Tibial artery (tissue), 4 donors: ENCODE measurements around the gene DYNC2I2.

Experiments
- DNase-seq, 2 donors: peaks; one replicate each; pipeline ENCODE4 v3.0.0-alpha.2; 2019
- H3K27ac ChIP-seq, 2 donors: fragments of 200-600 bp; sonication (generic) in 1 of 2; 1 replicate in 1 of 2; 2 replicates in 1 of 2; pipeline ENCODE4 v1.5.1; 2018 to 2019; ENCODE audit warnings: mild to moderate bottlenecking in 1 of 2
- H3K27me3 ChIP-seq, 2 donors: fragments of 200-600 bp; sonication (generic) in 1 of 2; one replicate each; pipeline versions ENCODE4 v1.5.1 to v1.6.0; 2016 to 2019
- H3K36me3 ChIP-seq, 3 donors: fragments of 200-600 bp; sonication (generic) in 2 of 3; one replicate each; pipeline ENCODE4 v1.5.1; 2016 to 2019; ENCODE audit warnings: mild to moderate bottlenecking in 2 of 3
- H3K4me1 ChIP-seq, 4 donors: fragments of 200-600 bp; sonication (generic) in 2 of 4; 1 replicate in 3 of 4; 2 replicates in 1 of 4; pipeline ENCODE4 v1.5.1; 2016 to 2019
- H3K4me3 ChIP-seq, 2 donors: fragments of 200-600 bp; sonication (generic) in 1 of 2; 1 replicate in 1 of 2; 2 replicates in 1 of 2; pipeline ENCODE4 v1.5.1; 2018 to 2019; ENCODE audit warnings: mild to moderate bottlenecking in 2 of 2
- H3K9me3 ChIP-seq, 3 donors: fragments of 200-600 bp; sonication (generic) in 1 of 3; one replicate each; pipeline ENCODE4 v1.5.1; 2016 to 2019
- intact Hi-C: fragments of 100-400 bp; cut with DNase I; formaldehyde crosslinking; loops from one replicate; pipeline ENCODE4 v1.15.0; 2023; ENCODE audit warnings: low total_unique reads
- TF ChIP-seq, protein P1 (sequence below), 2 experiments: fragments of 200-600 bp in 1 of 2; fragments of 450-650 bp in 1 of 2; IDR thresholded peaks; one replicate each; pipeline ENCODE4 v1.5.1; 2017 to 2019; ENCODE audit warnings: antibody characterized with exemption in 2 of 2, mild to moderate bottlenecking in 1 of 2, moderate library complexity in 1 of 2

The DYNC2I2 gene

DNA sequence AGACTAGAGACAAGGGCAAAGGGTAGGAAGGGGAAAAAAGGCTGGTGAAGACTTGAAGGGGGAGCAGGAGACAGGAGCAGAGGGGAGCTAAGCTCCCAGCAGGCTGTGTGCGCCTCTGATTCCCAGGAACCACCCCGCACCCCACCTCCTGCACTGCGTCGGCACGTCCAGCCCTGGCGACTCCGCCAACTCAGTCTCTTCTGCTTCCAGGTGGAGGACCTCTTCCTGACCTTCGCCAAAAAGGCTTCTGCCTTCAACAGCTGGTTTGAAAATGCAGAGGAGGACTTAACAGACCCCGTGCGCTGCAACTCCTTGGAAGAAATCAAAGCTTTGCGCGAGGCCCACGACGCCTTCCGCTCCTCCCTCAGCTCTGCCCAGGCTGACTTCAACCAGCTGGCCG is 30.5 kb downstream of the DYNC2I2 start:
- intact Hi-C loops: no loop called here
- Histone ChIP-seq H3K36me3 (peaks cover 83 to 100% (median 98%) of the 10 kb centered on the region in 3 donors), H3K4me3 (no peak overlapping the region), H3K27ac (no peak overlapping the region), H3K27me3 (no peaks in the 10 kb centered on the region), H3K9me3 (no peaks in the 10 kb centered on the region), H3K4me1 (peaks cover 0 to 15% (median 7%) of the 10 kb centered on the region in 4 donors)
- TF ChIP-seq, protein P1, sequence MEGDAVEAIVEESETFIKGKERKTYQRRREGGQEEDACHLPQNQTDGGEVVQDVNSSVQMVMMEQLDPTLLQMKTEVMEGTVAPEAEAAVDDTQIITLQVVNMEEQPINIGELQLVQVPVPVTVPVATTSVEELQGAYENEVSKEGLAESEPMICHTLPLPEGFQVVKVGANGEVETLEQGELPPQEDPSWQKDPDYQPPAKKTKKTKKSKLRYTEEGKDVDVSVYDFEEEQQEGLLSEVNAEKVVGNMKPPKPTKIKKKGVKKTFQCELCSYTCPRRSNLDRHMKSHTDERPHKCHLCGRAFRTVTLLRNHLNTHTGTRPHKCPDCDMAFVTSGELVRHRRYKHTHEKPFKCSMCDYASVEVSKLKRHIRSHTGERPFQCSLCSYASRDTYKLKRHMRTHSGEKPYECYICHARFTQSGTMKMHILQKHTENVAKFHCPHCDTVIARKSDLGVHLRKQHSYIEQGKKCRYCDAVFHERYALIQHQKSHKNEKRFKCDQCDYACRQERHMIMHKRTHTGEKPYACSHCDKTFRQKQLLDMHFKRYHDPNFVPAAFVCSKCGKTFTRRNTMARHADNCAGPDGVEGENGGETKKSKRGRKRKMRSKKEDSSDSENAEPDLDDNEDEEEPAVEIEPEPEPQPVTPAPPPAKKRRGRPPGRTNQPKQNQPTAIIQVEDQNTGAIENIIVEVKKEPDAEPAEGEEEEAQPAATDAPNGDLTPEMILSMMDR (IDR thresholded peaks at IDR 0.05): no peak
- no peak for DNase-seq

DNA sequence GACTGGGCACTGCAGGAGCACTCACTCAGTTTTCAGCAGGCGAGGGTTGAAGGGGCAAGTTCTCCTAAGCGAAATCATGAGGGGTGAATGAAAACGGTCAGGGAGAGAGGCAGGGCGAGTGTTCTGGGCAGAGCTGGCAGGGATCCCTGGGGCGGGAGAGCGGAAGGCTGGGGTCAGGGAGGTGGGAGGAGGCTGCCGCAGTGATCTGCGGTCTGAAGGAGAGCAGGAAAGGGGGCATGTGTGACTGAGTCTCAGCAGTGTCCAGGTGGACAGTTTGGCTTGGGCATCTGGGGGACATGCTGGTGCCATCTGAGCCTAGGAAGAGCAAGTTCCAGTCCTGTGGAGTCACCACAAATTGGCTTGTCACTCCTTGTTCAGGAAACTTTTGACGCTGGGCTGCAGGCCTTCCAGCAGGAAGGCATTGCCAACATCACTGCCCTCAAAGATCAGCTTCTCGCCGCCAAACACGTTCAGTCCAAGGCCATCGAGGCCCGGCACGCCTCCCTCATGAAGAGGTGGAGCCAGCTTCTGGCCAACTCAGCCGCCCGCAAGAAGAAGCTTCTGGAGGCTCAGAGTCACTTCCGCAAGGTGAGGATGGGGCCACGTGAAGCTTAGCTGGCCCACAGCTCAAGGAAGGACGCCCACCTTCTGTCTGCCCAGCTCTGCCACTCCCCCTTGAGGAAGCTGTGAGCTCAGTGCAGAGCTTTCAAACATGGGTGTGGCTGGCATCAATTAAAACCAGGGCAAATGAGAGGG is 31.1 kb downstream of the DYNC2I2 start:
- DNase-seq: no peak
- intact Hi-C loops: no loop called here
- peaks cover 0 to 15% (median 7%) of the 10 kb centered on the region in 4 donors for H3K4me1 ChIP-seq
- no peaks in the 10 kb centered on the region for H3K27me3 ChIP-seq
- no peaks in the 10 kb centered on the region for H3K9me3 ChIP-seq
- TF ChIP-seq, protein P1 (IDR thresholded peaks at IDR 0.05): no peak
- H3K4me3 ChIP-seq: no peak overlapping the region
- peaks cover 83 to 100% (median 98%) of the 10 kb centered on the region in 3 donors for H3K36me3 ChIP-seq
- no peak overlapping the region for H3K27ac ChIP-seq

DNA sequence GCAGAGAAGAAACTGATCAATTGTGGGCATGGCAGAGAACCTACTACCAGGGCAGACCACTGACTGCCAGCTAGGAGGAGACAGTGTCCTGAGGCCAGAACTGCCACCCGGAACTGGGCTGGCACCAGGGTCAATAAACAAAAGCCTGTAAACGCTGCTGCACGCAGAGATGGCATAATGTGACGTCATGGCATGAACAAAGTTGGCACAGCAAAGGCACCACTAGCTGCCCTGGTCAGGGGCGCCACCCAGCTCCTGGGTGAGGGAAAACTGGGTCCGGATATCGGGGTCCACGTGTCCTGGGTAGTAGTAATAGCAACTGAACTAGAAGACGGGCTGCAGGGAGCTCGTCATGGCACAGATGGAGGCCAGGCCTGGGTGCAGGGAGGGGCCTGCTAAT is 32.1 kb downstream of the DYNC2I2 start:
- no peaks in the 10 kb centered on the region for H3K9me3 ChIP-seq
- no peak for DNase-seq
- H3K27ac ChIP-seq: no peak overlapping the region
- H3K27me3 ChIP-seq: no peaks in the 10 kb centered on the region
- H3K4me1 ChIP-seq: peaks cover 0 to 15% (median 7%) of the 10 kb centered on the region in 4 donors
- no peak overlapping the region for H3K4me3 ChIP-seq
- TF ChIP-seq, protein P1 (IDR thresholded peaks at IDR 0.05): no peak
- peaks cover 84 to 100% (median 98%) of the 10 kb centered on the region in 3 donors for H3K36me3 ChIP-seq
- intact Hi-C loops: no loop called here

DNA sequence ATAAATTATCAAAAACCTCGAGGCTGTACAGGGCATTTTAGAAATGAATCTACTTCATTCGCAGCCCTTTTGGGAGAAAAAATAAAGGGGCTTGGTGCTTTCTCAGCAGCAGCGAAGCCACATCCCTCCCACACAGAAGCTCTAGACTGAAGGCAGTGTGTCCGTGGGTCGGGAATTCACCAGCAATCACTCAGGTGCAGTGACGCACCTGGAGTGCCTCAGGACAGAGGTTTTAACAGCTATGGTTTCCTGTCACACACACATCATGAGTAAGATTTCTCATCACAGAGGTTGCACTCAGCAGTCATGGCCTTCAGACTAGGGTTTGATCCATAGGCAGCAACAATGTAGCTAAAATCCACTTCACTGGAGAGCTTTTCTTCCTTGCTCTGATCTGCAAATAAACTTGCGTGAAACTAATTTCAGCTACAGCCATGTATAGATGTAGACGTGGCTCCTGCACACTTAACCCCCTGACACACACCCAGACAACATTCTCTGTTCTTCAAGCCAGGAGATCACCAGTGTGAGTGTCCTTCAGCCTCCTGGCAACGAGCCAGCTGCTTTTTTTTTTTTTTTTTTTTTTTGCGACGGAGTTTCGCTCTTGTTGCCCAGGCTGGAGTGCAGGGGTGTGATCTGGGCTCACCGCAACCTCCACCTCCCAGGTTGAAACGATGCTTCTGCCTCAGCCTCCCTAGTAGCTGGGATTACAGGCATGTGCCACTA is 34.8 kb downstream of the DYNC2I2 start:
- Histone ChIP-seq H3K36me3 (peaks cover 90 to 100% (median 98%) of the 10 kb centered on the region in 3 donors), H3K27me3 (no peaks in the 10 kb centered on the region), H3K9me3 (no peaks in the 10 kb centered on the region), H3K4me1 (no peaks in the 10 kb centered on the region), H3K27ac (no peak overlapping the region), H3K4me3 (no peak overlapping the region)
- DNase-seq: no peak
- TF ChIP-seq, protein P1 (IDR thresholded peaks at IDR 0.05): no peak
- intact Hi-C loops: no loop called here

DNA sequence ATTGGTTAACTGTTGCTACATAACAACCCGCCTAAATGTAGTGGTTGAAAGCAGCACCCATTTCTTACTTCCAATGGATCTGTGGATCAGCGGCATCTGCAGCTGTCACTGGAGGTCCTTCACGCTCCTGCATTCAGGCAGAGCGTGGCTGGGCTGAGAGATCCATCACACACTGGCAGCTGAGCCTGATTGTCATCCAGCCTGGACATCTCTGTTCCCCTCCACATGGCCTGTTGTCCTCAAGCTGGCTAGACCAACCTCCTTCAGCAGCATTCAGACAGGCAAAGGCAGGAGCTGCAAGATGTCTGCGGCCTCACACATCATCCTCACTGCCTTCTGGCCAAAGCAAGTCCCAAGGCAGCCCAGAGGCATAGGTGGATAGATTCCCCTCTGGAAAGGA is 36.9 kb downstream of the DYNC2I2 start:
- Histone ChIP-seq H3K9me3 (no peaks in the 10 kb centered on the region), H3K27ac (no peak overlapping the region), H3K36me3 (peaks cover 88 to 100% (median 98%) of the 10 kb centered on the region in 3 donors), H3K27me3 (no peaks in the 10 kb centered on the region), H3K4me3 (no peak overlapping the region), H3K4me1 (no peaks in the 10 kb centered on the region)
- no peak for DNase-seq
- intact Hi-C loops: no loop called here
- TF ChIP-seq, protein P1 (IDR thresholded peaks at IDR 0.05): no peak
